H1 (cell line): ENCODE data around the gene ACBD4.

ENCODE experiments used
- BCL11A ChIP-seq, 2 experiments: IDR thresholded peaks; one replicate each; pipeline ENCODE4 v1.6.1; 2011; ENCODE audit warnings: low read depth in 2 of 2, low read length in 2 of 2, mild to moderate bottlenecking in 2 of 2
- BRCA1 ChIP-seq: IDR thresholded peaks from 2 replicates; pipeline ENCODE4 v1.6.1; 2012; ENCODE audit warnings: low read depth, low read length, improper control_type of control experiment
- CTCF ChIP-seq, 3 experiments: IDR thresholded peaks; 1 replicate in 2 of 3; 2 replicates in 1 of 3; pipeline versions ENCODE4 v1.5.1 to v1.6.1; 2011; ENCODE audit warnings: low read length in 3 of 3, mild to moderate bottlenecking in 3 of 3, inconsistent platforms in 2 of 3, low read depth in 1 of 3, moderate library complexity in 1 of 3; ENCODE audit not compliant: insufficient read depth in 1 of 3; ENCODE audit errors: control extremely low read depth in 1 of 3
- EGR1 ChIP-seq: IDR thresholded peaks from 2 replicates; pipeline ENCODE4 v1.6.1; 2011; ENCODE audit warnings: low read depth, low read length, borderline replicate concordance
- HDAC2 ChIP-seq, 2 experiments: fragments of 300-600 bp in 1 of 2; sonication (generic) in 1 of 2; IDR thresholded peaks; 2 replicates each; pipeline ENCODE4 v1.6.1; 2011 to 2012; ENCODE audit warnings: low read depth in 2 of 2, low read length in 2 of 2, mild to moderate bottlenecking in 2 of 2, moderate library complexity in 2 of 2, borderline replicate concordance in 1 of 2, inconsistent platforms in 1 of 2
- JUN ChIP-seq: IDR thresholded peaks from 2 replicates; pipeline ENCODE4 v1.6.1; 2011; ENCODE audit warnings: low read depth, mild to moderate bottlenecking, improper control_type of control experiment, low read length
- JUND ChIP-seq: IDR thresholded peaks from 2 replicates; pipeline ENCODE4 v1.6.1; 2011; ENCODE audit warnings: mild to moderate bottlenecking, improper control_type of control experiment, low read length
- POLR2A ChIP-seq, 2 experiments: IDR thresholded peaks; 1 replicate in 1 of 2; 2 replicates in 1 of 2; pipeline ENCODE4 v1.6.1; 2011; ENCODE audit warnings: low read depth in 2 of 2, low read length in 2 of 2, mild to moderate bottlenecking in 2 of 2; ENCODE audit errors: control extremely low read depth in 1 of 2
- POLR2AphosphoS5 ChIP-seq: IDR thresholded peaks from 2 replicates; pipeline ENCODE4 v1.6.1; 2011; ENCODE audit warnings: low read depth, low read length
- RAD21 ChIP-seq, 2 experiments: IDR thresholded peaks in 1 of 2; conservative IDR thresholded peaks in 1 of 2; 2 replicates each; pipeline ENCODE4 v1.6.1; 2011; ENCODE audit warnings: low read depth in 2 of 2, low read length in 2 of 2, improper control_type of control experiment in 1 of 2, inconsistent platforms in 1 of 2, mild to moderate bottlenecking in 1 of 2, moderate library complexity in 1 of 2
- RNF2 ChIP-seq: fragments of 200-900, 300-1000 bp; sonication (generic); IDR thresholded peaks from 2 replicates; pipeline ENCODE4 v1.7.1; 2016; ENCODE audit warnings: borderline replicate concordance, low read depth, mild to moderate bottlenecking, antibody characterized with exemption, low read length; ENCODE audit not compliant: poor library complexity, severe bottlenecking; ENCODE audit errors: missing control alignments
- TEAD4 ChIP-seq: IDR thresholded peaks from 2 replicates; pipeline ENCODE4 v1.6.1; 2012; ENCODE audit warnings: low read depth, low read length, inconsistent platforms, mixed read lengths
- YY1 ChIP-seq: IDR thresholded peaks from 2 replicates; pipeline ENCODE4 v1.6.1; 2011; ENCODE audit warnings: low read depth, mild to moderate bottlenecking, low read length

GRCh38 chr17:45146166-45146565 lies 10.7 kb downstream of the ACBD4 start:
- TF ChIP-seq POLR2AphosphoS5 (peak; percentile 19; the same call in 1 of the 2 replicates), EGR1 (no peak), CTCF (IDR thresholded peaks at IDR 0.05; ENCODE audit: control extremely low read depth in 1 of 3, insufficient read depth in 1 of 3, low read depth in 1 of 3, low read length in 3 of 3) (no peak), RAD21 (IDR thresholded peaks at IDR 0.05 in 1 of 2, conservative IDR thresholded peaks at IDR 0.05 in 1 of 2; ENCODE audit: low read depth in 2 of 2, low read length in 2 of 2) (no peak), JUND (no peak), BCL11A (IDR thresholded peaks at IDR 0.05; ENCODE audit: low read depth in 2 of 2, low read length in 2 of 2) (no peak), YY1 (no peak), POLR2A (IDR thresholded peaks at IDR 0.05; ENCODE audit: control extremely low read depth in 1 of 2, low read depth in 2 of 2, low read length in 2 of 2) (no peak), TEAD4 (no peak), RNF2 (no peak), JUN (no peak), BRCA1 (no peak), HDAC2 (IDR thresholded peaks at IDR 0.05; ENCODE audit: borderline replicate concordance in 1 of 2, low read depth in 2 of 2, low read length in 2 of 2) (no peak)
